Lower lobe of right lung (tissue), 2 donors: ENCODE results near the gene BCL3. TPM values are rescaled to one million over a fixed set of nuclear protein-coding genes. Genes with fewer than 3 reads are reported as not detected.

Experiments
- ATAC-seq, 2 donors: fragments of 200-7000 bp; cut with Tn5 transposase; one replicate each; pipeline ENCODE4 v1.9.1; 2020 to 2022; ENCODE audit warnings: mild to moderate bottlenecking in 2 of 2, moderate library complexity in 2 of 2
- DNase-seq: peaks from one replicate; pipeline ENCODE4 v3.0.0-alpha.2; 2020
- H3K27ac ChIP-seq: fragments of 200-600 bp; one replicate; pipeline ENCODE4 v1.8.0; 2022
- H3K27me3 ChIP-seq: fragments of 200-600 bp; one replicate; pipeline ENCODE4 v1.8.0; 2022; ENCODE audit warnings: low read depth
- H3K36me3 ChIP-seq: fragments of 200-600 bp; one replicate; pipeline ENCODE4 v1.8.0; 2022; ENCODE audit warnings: mild to moderate bottlenecking
- H3K4me1 ChIP-seq: fragments of 200-600 bp; one replicate; pipeline ENCODE4 v1.8.0; 2022
- H3K4me3 ChIP-seq: fragments of 200-600 bp; one replicate; pipeline ENCODE4 v1.8.0; 2022; ENCODE audit warnings: mild to moderate bottlenecking
- H3K9me3 ChIP-seq: fragments of 200-600 bp; one replicate; pipeline ENCODE4 v1.8.0; 2022
- intact Hi-C: fragments of 100-400 bp; cut with DNase I; formaldehyde crosslinking; loops from one replicate; pipeline ENCODE4 v1.11.0; 2022
- long read RNA-seq: library from polyadenylated mRNA; unstranded; transcript quantifications from one replicate; pipeline ENCODE4 v2.0.0, GENCODE V29; 2021
- total RNA-seq: library from RNA; stranded (reverse); fragmentation: NEBNext Ultra II Directional; extraction: Animal tissue kit (Norgen Biotek cat#: 25700); gene quantifications from one replicate; pipeline ENCODE4 v1.2.1, GENCODE V29; 2021
- TF ChIP-seq, protein P1 (sequence below): fragments of 200-600 bp; IDR thresholded peaks from one replicate; pipeline ENCODE4 v1.8.0; 2022; ENCODE audit warnings: antibody characterized with exemption, mild to moderate bottlenecking
- donor health status: DM: no; HTN: yes; CAD: no; lungs with severe emphysema.

Gene BCL3, protein sequence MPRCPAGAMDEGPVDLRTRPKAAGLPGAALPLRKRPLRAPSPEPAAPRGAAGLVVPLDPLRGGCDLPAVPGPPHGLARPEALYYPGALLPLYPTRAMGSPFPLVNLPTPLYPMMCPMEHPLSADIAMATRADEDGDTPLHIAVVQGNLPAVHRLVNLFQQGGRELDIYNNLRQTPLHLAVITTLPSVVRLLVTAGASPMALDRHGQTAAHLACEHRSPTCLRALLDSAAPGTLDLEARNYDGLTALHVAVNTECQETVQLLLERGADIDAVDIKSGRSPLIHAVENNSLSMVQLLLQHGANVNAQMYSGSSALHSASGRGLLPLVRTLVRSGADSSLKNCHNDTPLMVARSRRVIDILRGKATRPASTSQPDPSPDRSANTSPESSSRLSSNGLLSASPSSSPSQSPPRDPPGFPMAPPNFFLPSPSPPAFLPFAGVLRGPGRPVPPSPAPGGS
- total RNA-seq = 41.0 TPM
- long read RNA-seq, transcript BCL3-201 (9 exons, 2,038 nt) = major isoform, 22 of 37 reads
- long read RNA-seq, partial matches to known transcripts = 6 of 37 reads
- long read RNA-seq, other reads (novel, unspliced or antisense) = 6 of 37 reads

DNA sequence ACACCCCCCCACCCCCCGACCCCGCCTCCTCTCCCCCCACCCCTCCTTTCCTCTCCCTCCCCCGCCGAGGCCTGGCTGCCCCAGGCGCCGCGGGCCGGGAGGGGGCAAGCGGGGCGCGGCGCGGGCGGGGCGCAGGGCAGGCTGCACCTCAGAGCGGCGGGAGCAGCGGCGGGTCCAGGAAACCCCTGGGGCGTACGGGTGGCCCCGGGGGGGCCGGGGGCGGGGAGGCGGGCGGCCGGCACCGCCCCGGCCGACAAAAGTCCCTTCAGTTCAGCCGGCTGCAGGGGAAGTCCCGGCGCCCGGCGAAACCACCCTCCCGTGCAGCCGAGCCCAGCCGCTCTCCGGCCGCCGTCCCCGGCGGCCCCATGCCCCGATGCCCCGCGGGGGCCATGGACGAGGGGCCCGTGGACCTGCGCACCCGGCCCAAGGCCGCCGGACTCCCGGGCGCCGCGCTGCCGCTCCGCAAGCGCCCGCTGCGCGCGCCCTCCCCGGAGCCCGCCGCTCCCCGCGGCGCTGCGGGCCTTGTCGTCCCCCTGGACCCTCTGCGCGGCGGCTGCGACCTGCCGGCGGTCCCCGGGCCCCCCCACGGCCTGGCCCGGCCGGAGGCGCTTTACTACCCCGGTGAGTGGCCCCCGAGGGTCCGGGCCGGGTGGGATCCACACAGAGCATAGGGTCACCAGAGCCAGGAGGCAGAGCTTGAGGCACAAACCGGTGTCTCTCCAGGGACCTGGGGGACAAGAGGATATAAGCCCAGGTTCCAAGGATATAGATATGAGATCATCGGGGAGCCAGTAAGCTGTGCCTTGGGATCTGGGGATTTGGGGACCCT, at the start of gene BCL3:
BCL3 (plus strand) TSS at position 283 of the 829 bp plus-strand sequence; CDS start at position 366, 83 bp downstream.
- H3K27ac ChIP-seq = peak within 1 kb of the TSS; percentile 92
- no peaks in the 10 kb centered on the region for H3K9me3 ChIP-seq
- no peaks in the 10 kb centered on the region for H3K27me3 ChIP-seq
- H3K4me1 ChIP-seq = peaks cover 84% of the 10 kb centered on the region
- DNase-seq (peak; percentile 86), ATAC-seq (peak; percentile 71 to 75)
- TF ChIP-seq, protein P1, sequence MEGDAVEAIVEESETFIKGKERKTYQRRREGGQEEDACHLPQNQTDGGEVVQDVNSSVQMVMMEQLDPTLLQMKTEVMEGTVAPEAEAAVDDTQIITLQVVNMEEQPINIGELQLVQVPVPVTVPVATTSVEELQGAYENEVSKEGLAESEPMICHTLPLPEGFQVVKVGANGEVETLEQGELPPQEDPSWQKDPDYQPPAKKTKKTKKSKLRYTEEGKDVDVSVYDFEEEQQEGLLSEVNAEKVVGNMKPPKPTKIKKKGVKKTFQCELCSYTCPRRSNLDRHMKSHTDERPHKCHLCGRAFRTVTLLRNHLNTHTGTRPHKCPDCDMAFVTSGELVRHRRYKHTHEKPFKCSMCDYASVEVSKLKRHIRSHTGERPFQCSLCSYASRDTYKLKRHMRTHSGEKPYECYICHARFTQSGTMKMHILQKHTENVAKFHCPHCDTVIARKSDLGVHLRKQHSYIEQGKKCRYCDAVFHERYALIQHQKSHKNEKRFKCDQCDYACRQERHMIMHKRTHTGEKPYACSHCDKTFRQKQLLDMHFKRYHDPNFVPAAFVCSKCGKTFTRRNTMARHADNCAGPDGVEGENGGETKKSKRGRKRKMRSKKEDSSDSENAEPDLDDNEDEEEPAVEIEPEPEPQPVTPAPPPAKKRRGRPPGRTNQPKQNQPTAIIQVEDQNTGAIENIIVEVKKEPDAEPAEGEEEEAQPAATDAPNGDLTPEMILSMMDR = no peak
- peak within 1 kb of the TSS; percentile 69 for H3K4me3 ChIP-seq
- intact Hi-C loops = no loop called here
- H3K36me3 ChIP-seq = peaks cover 21% of the 10 kb centered on the region

DNA sequence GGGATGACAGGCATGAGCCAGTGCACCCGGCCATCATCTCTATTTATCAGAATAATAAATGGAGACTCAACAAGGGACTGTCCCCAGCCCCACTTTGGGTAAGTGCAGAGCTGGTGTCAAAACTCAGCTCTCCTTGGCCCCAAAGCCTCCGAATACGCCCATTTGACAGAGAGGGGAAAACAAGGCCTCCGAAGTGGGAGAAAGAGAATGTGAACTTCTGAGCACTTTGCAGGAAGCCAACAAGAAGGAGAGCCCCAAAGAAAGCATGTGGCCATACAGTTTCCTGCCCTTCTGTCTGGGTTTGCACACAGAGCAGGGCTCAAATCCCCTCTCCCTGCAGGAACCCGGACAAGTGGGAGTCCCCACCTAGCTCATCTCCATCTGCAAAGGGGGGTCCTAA, 48.0 kb upstream of the BCL3 start:
- intact Hi-C loops = no loop called here
- Histone ChIP-seq H3K27me3 (peaks cover 5% of the 10 kb centered on the region), H3K4me3 (no peak overlapping the region), H3K27ac (no peak overlapping the region), H3K9me3 (no peaks in the 10 kb centered on the region), H3K36me3 (no peaks in the 10 kb centered on the region), H3K4me1 (peaks cover 13% of the 10 kb centered on the region)
- TF ChIP-seq, protein P1 = no peak
- ATAC-seq (no peak), DNase-seq (no peak)

DNA sequence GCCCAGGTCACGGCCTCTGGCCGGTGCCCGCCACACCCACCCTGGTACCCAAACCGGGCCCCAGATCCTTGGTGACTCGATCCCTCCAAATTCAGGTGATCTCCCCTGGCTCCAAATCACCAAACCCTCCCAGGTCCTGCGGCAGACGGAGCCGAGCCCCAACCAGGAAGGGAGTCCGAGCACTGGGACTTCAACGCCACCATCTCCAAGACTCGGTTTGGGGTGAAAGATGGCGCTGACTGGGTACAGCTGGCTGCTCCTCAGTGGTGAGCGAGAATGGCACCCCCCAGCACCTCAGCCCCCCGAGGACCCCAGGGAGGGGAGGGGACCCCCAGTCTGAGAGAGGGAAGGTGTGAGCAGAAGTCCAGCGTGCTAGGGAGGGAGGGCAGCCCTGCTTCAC, 47.3 kb upstream of the BCL3 start:
- Histone ChIP-seq H3K9me3 (no peaks in the 10 kb centered on the region), H3K36me3 (no peaks in the 10 kb centered on the region), H3K27me3 (peaks cover 5% of the 10 kb centered on the region), H3K4me1 (peaks cover 9% of the 10 kb centered on the region), H3K4me3 (no peak overlapping the region), H3K27ac (no peak overlapping the region)
- ATAC-seq (no peak), DNase-seq (no peak)
- TF ChIP-seq, protein P1 = no peak
- intact Hi-C loops = no loop called here

DNA sequence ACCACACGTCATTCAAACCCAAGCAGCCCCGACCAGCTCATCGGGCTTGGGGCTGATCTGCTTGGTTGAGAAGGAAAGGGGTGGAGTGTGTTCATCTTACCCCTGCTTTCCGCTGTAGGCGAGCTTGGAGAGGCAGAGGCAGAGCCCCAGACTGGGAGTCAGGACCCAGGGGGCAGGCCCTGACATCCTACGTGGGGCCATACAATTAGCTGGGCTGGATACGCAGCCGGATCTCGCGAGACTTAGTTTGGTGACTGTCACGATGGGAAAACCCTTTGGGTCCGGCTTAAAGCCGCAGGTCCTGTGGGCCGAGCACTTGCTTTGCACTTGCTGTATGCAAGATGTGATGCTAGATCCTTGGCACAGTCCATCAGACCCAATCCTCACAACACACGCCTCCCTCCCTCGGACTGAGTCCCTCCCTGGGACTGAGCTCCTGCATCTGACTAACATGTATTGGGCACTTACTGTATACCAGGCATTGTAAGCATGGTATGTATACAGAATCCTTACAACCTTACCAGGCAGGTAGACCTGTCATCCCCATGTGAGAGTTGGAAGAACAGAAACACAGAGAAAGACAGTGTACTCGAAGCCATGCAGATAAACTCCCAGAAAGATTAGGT, 45.8 kb upstream of the BCL3 start:
- H3K9me3 ChIP-seq = no peaks in the 10 kb centered on the region
- H3K4me1 ChIP-seq = no peaks in the 10 kb centered on the region
- no peaks in the 10 kb centered on the region for H3K36me3 ChIP-seq
- DNase-seq = no peak
- ATAC-seq = no peak
- peaks cover 5% of the 10 kb centered on the region for H3K27me3 ChIP-seq
- no peak overlapping the region for H3K27ac ChIP-seq
- H3K4me3 ChIP-seq = no peak overlapping the region
- TF ChIP-seq, protein P1 = no peak
- intact Hi-C loops = no loop called here

- Histone ChIP-seq H3K36me3 (no peaks in the 10 kb centered on the region), H3K4me1 (no peaks in the 10 kb centered on the region), H3K27me3 (peaks cover 5% of the 10 kb centered on the region), H3K4me3 (no peak overlapping the region), H3K9me3 (no peaks in the 10 kb centered on the region), H3K27ac (no peak overlapping the region)
- intact Hi-C loops = no loop called here
- TF ChIP-seq, protein P1 = no peak
- no peak for DNase-seq
- ATAC-seq = no peak
These were observed 45.0 kb upstream of the BCL3 start for GRCh38 chr19:44703336-44704078.
